HG03342 (cell line): ENCODE data around the gene OR10C1.

Experiments used
- ATAC-seq: cut with Tn5 transposase; IDR thresholded peaks from one replicate; pipeline ENCODE4 v1.9.1; 2021; ENCODE audit warnings: mild to moderate bottlenecking, moderate library complexity; ENCODE audit not compliant: unreplicated experiment

Gene OR10C1

DNA sequence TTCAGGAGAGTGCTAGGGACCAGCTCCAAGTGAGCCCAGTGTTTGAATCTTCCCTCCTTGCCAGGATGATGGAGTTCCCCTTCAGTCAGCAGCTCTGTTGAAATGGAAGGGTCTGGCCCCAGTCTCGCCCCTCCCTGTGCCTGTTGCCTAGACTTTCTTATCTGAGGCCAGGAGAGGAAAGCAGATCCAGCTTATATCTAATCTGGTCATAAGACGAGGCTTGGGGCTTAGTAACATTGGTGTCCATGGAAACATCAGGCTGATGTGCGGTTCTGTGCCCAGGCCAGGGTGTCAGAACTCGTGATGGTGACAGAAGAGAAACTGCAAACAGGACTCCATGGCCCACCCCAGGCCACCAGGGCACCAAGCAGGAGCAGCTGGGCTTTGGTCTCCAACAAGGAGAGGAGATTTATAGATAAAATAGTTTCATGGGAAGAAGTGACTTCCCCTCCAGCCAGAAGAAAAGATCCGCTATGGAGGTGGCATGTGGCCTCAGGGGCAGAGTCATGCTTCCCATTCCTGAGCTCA, 38.9 kb downstream of the OR10C1 start:
- no peak for ATAC-seq

DNA sequence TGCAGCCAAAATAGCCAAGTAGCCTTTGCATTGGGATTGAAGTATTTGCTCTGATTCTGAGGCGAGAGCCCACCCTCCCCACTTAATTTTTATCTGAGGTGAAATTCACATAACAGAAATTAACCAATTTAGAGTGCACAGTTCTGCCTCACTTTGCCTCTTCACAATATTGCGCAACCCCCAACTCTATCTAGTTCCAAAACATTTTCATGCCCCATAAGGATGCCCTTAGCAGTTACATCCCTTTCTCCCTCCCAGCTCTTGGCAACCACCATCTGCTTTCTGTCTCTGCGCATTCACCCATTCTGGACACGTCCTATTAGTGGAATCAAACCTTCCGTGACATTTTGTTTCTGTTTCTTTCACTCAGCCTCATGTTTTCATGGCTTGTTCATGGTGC, 39.6 kb downstream of the OR10C1 start:
- ATAC-seq, result no peak

DNA sequence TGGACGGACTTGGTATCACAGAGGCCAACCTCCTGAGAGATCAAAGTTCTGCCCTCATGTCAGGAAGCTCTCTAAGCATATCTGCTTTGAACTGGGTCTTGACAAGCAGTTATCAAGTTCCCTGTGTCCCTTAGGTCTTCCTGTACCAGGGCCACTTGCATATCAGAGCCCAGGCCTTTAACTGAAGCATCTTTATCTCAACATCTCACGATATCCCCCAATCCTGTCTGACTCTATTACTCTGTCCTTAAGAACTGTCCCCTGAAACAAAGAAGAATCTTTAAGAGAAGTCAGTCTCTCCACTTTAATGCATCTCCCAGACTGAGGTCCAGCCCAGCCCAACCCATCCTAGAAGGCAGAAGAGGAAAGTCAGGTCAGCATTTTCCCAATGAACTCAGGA, 40.5 kb downstream of the OR10C1 start:
- no peak for ATAC-seq

DNA sequence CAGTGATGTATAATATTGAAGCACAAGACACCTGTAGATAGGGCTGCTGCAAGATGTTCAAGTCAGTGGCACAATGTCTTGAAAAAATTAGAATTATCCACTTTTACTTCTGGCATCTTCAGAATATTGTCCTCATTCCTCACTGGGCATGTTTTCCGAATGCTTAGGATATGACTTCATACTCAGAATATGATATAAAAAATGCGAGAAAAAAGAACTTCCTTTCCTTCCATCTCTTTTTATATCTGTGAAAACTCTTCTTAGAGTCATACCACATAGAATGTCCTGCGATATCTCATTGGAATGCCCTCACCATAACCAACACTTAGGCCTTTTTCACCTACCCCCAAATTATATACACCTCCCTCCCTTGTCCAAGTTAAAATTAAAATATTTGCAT, 44.1 kb downstream of the OR10C1 start:
- no peak for ATAC-seq

DNA sequence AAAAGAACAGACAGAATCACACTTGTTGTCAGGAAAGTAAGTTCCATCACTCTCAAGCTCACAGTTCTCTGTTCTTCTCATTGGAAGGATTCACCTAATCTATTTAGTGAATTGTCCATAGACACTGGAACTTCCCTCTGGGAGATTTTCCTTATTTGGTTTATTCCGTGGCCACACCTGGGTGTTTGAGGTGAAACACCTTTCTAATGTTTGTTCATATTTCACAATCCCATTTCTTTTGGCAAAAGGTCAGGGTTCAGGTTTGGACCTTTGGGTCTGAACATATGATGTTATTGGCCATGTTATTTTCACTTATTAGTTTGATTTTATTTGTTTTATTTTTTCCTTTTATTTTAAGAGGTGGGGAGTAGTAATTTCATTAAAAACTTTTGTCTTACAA, 44.6 kb downstream of the OR10C1 start:
- no peak for ATAC-seq

GRCh38 chr6:29486577-29486976, 47.5 kb downstream of the OR10C1 start:
- no peak for ATAC-seq

GRCh38 chr6:29487131-29487530, 48.0 kb downstream of the OR10C1 start:
- ATAC-seq, result no peak

DNA sequence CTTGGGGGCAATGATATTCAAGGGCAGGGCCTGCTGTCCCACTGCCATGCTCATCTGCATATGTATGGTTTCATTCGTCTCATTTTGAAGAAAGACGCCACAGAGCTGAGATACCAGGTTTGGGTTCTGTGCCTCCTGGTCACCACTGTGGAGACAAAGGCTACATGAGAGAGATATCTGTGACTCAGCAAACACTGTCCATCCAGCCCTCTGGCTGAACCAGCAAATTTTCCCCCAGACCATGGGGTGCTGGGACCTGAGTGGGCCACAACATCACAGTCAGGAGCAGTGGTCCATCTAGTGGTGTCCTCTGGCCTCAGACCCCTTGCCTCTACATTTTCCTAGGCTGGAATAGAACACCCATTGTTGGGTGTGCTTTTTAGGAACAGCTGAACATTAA, 48.6 kb downstream of the OR10C1 start, which contains the start of gene MAS1L:
TSS of gene MAS1L (minus strand) at position 297 of the 400 bp plus-strand sequence. CDS start at position 243, 54 bp downstream.
- ATAC-seq, result no peak

DNA sequence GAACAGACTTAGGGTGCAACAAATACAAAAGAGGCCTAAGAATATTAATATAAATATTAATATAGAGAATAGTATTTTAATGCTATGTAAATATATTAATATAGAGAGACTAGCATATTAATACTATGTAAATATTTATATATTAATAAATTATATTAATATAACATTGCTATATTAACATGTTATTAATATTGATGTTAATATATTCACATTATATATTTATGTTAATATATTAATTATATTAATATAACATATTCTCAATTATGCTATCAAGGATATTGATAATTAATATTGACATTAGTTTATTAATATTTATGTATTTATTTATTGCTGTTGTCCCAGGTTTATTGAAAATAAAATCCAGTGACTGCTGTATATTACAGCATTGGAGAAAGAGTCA, 49.8 kb downstream of the OR10C1 start:
- no peak for ATAC-seq

GRCh38 chr6:29489286-29489685, 50.2 kb downstream of the OR10C1 start:
- ATAC-seq, result no peak

- ATAC-seq, result no peak
Observed at GRCh38 chr6:29490055-29490454, 50.9 kb downstream of the OR10C1 start.

DNA sequence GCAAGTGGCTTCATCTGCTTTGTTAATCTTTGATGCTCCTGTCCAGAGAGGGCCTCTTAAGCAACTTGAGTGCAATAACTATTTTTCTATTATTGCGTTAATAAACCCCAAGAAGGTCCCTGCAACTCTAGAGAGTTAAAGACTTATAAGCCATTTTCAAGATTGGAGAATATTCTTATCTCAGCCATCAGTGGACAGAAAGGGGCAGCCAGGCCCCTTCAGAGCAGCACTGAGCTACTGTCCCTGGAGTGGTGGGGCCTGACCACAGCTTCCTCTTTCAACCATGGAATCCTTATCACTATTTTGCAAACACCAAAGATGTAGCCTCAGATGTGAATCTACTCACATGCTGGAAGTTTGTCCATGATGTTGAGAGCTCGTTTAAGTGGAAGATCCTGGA, 51.4 kb downstream of the OR10C1 start:
- no peak for ATAC-seq
